HEK293 (cell line): ENCODE data around the gene PCGF1.

ENCODE experiments used
- CTCF ChIP-seq: fragments of 450-650 bp; formaldehyde crosslinking; IDR thresholded peaks from 2 replicates; pipeline ENCODE4 v1.5.1; 2016; ENCODE audit warnings: missing biosample characterization, missing genetic modification characterization
- GLI4 ChIP-seq: fragments of 450-650 bp; formaldehyde crosslinking; IDR thresholded peaks from 2 replicates; pipeline ENCODE4 v1.5.1; 2016; ENCODE audit warnings: missing biosample characterization, missing genetic modification characterization
- KLF1 ChIP-seq: fragments of 450-650 bp; formaldehyde crosslinking; IDR thresholded peaks from 2 replicates; pipeline ENCODE4 v1.5.1; 2016; ENCODE audit warnings: missing biosample characterization, missing genetic modification characterization
- OVOL3 ChIP-seq: fragments of 450-650 bp; formaldehyde crosslinking; IDR thresholded peaks from 2 replicates; pipeline ENCODE4 v1.5.1; 2016; ENCODE audit warnings: missing biosample characterization, missing genetic modification characterization
- RBAK ChIP-seq: fragments of 450-650 bp; formaldehyde crosslinking; IDR thresholded peaks from 2 replicates; pipeline ENCODE4 v1.5.1; 2016; ENCODE audit warnings: missing biosample characterization, missing genetic modification characterization
- SALL2 ChIP-seq: fragments of 450-650 bp; formaldehyde crosslinking; IDR thresholded peaks from 2 replicates; pipeline ENCODE4 v1.5.0; 2017; ENCODE audit warnings: missing biosample characterization, mild to moderate bottlenecking, missing genetic modification characterization, borderline replicate concordance
- SP2 ChIP-seq: fragments of 450-650 bp; formaldehyde crosslinking; IDR thresholded peaks from 2 replicates; pipeline ENCODE4 v1.5.1; 2016; ENCODE audit warnings: missing biosample characterization, missing genetic modification characterization
- TSHZ1 ChIP-seq: fragments of 450-650 bp; formaldehyde crosslinking; IDR thresholded peaks from 2 replicates; pipeline ENCODE4 v1.5.1; 2016; ENCODE audit warnings: missing biosample characterization, missing genetic modification characterization, borderline replicate concordance
- ZEB2 ChIP-seq: fragments of 450-650 bp; formaldehyde crosslinking; IDR thresholded peaks from 2 replicates; pipeline ENCODE4 v1.5.1; 2016; ENCODE audit warnings: missing biosample characterization, missing genetic modification characterization
- ZNF10 ChIP-seq: fragments of 450-650 bp; formaldehyde crosslinking; IDR thresholded peaks from 2 replicates; pipeline ENCODE4 v1.5.1; 2017; ENCODE audit warnings: missing biosample characterization, missing genetic modification characterization
- ZNF155 ChIP-seq: fragments of 450-650 bp; formaldehyde crosslinking; IDR thresholded peaks from 2 replicates; pipeline ENCODE4 v1.5.1; 2016; ENCODE audit warnings: missing biosample characterization, missing genetic modification characterization
- ZNF248 ChIP-seq: fragments of 450-650 bp; formaldehyde crosslinking; IDR thresholded peaks from 2 replicates; pipeline ENCODE4 v1.5.1; 2017; ENCODE audit warnings: missing biosample characterization, missing genetic modification characterization
- ZNF274 ChIP-seq, 2 experiments: fragments of 200-500 bp in 1 of 2; fragments of 450-650 bp in 1 of 2; sonication (Bioruptor generic) in 1 of 2; formaldehyde crosslinking in 1 of 2; IDR thresholded peaks; 2 replicates each; pipeline versions ENCODE4 v1.5.1 to v1.6.1; 2014 to 2016; ENCODE audit warnings: borderline replicate concordance in 1 of 2, inconsistent platforms in 1 of 2, low read length in 1 of 2, missing biosample characterization in 1 of 2, missing genetic modification characterization in 1 of 2
- ZNF292 ChIP-seq: fragments of 450-650 bp; formaldehyde crosslinking; IDR thresholded peaks from 2 replicates; pipeline ENCODE4 v1.5.1; 2016; ENCODE audit warnings: low read depth, missing biosample characterization, missing genetic modification characterization, borderline replicate concordance
- ZNF341 ChIP-seq: fragments of 450-650 bp; formaldehyde crosslinking; IDR thresholded peaks from 2 replicates; pipeline ENCODE4; 2016; ENCODE audit warnings: low read depth, missing biosample characterization, missing genetic modification characterization
- ZNF366 ChIP-seq: fragments of 450-650 bp; formaldehyde crosslinking; conservative IDR thresholded peaks from 2 replicates; pipeline ENCODE4 v1.5.1; 2016; ENCODE audit warnings: missing biosample characterization, missing genetic modification characterization
- ZNF449 ChIP-seq: fragments of 450-650 bp; formaldehyde crosslinking; IDR thresholded peaks from 2 replicates; pipeline ENCODE4 v1.5.1; 2017; ENCODE audit warnings: missing biosample characterization, mild to moderate bottlenecking, missing genetic modification characterization, moderate library complexity
- ZNF501 ChIP-seq: fragments of 450-650 bp; formaldehyde crosslinking; IDR thresholded peaks from 2 replicates; pipeline ENCODE4 v1.5.1; 2016; ENCODE audit warnings: missing biosample characterization, missing genetic modification characterization
- ZNF544 ChIP-seq: fragments of 450-650 bp; formaldehyde crosslinking; IDR thresholded peaks from 2 replicates; pipeline ENCODE4 v1.5.0; 2017; ENCODE audit warnings: missing biosample characterization, missing genetic modification characterization
- ZNF558 ChIP-seq: fragments of 450-650 bp; formaldehyde crosslinking; IDR thresholded peaks from 2 replicates; pipeline ENCODE4 v1.5.1; 2016; ENCODE audit warnings: missing biosample characterization, missing genetic modification characterization
- ZNF610 ChIP-seq: fragments of 450-650 bp; formaldehyde crosslinking; IDR thresholded peaks from 2 replicates; pipeline ENCODE4 v1.5.1; 2016; ENCODE audit warnings: missing biosample characterization, missing genetic modification characterization, borderline replicate concordance
- ZNF645 ChIP-seq: fragments of 450-650 bp; formaldehyde crosslinking; IDR thresholded peaks from 2 replicates; pipeline ENCODE4; 2016; ENCODE audit warnings: missing biosample characterization, missing genetic modification characterization
- ZNF837 ChIP-seq: fragments of 450-650 bp; formaldehyde crosslinking; IDR thresholded peaks from 2 replicates; pipeline ENCODE4 v1.5.1; 2016; ENCODE audit warnings: missing biosample characterization, missing genetic modification characterization
- TF ChIP-seq, protein P1 (sequence below): fragments of 450-650 bp; formaldehyde crosslinking; IDR thresholded peaks from 2 replicates; pipeline ENCODE4 v1.5.1; 2016; ENCODE audit warnings: missing biosample characterization, missing genetic modification characterization
- TF ChIP-seq, protein P2 (sequence below): fragments of 450-650 bp; formaldehyde crosslinking; optimal IDR thresholded peaks from 2 replicates; pipeline ENCODE3; 2016; ENCODE audit warnings: missing biosample characterization, mild to moderate bottlenecking, missing genetic modification characterization

PCGF1 gene

DNA sequence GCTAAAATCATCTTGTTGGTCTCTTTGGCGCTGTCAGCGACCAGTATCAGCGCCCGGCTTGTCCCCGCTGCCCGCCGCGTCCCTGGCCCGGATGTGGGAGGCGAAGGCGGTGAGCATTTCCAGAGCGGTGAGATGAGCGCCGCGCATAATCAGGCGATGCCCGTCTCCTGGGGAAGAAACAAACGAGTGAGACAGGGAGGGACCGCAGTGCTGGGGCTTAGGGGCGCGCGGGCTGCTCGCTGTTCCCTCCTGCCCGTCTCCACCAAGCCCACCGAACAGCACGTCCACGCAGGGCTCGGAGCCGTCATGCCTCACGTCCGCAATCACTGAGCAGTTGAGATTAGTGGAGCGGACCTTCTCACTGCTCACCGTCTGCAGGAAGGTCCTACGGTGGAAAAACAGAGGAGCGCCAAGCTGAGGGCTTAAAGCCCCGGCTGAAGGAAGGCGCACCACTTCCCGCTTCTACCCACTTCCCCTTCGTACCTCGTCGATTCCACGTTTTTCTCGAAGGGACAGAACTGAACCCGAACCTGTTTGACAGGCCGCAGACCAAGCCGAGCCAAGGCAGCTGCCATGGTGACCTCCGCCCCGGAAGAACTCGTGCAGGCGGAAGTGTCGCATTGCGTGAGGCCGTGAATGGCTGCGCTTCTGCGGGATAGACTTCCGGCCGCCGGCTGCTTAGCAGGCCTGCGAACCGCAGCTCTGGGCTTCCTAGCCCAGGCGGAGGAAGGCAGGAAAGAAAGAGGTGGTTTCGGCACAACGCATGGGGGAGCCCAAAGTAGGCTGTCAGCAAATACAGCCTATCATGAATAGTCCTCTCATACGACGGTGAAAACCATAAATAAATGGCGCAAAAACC lies 35.2 kb downstream of the PCGF1 start, which contains the start of gene MRPL53 (continued):
- no peak for TF ChIP-seq TSHZ1
- TF ChIP-seq ZNF645 (tag by site-specific recombination), result no peak
- peak; percentile 82 for TF ChIP-seq ZNF837 (tag by site-specific recombination)
- TF ChIP-seq SALL2 (tag by site-specific recombination), result no peak
- TF ChIP-seq ZEB2 (tag by site-specific recombination), result 0 out of 2 replicates have a peak, but pooled peaks have one; percentile 40
- peak; percentile 89 for TF ChIP-seq ZNF341
- no peak for TF ChIP-seq ZNF248 (tag by site-specific recombination)
- TF ChIP-seq ZNF292 (tag by site-specific recombination), result no peak
- peak; percentile 40; the same call in 1 of the 2 replicates for TF ChIP-seq ZNF366
- TF ChIP-seq RBAK (tag by site-specific recombination), result no peak
- no peak; the same call in 1 of the 2 replicates for TF ChIP-seq CTCF (tag by site-specific recombination)
- TF ChIP-seq, protein P1, sequence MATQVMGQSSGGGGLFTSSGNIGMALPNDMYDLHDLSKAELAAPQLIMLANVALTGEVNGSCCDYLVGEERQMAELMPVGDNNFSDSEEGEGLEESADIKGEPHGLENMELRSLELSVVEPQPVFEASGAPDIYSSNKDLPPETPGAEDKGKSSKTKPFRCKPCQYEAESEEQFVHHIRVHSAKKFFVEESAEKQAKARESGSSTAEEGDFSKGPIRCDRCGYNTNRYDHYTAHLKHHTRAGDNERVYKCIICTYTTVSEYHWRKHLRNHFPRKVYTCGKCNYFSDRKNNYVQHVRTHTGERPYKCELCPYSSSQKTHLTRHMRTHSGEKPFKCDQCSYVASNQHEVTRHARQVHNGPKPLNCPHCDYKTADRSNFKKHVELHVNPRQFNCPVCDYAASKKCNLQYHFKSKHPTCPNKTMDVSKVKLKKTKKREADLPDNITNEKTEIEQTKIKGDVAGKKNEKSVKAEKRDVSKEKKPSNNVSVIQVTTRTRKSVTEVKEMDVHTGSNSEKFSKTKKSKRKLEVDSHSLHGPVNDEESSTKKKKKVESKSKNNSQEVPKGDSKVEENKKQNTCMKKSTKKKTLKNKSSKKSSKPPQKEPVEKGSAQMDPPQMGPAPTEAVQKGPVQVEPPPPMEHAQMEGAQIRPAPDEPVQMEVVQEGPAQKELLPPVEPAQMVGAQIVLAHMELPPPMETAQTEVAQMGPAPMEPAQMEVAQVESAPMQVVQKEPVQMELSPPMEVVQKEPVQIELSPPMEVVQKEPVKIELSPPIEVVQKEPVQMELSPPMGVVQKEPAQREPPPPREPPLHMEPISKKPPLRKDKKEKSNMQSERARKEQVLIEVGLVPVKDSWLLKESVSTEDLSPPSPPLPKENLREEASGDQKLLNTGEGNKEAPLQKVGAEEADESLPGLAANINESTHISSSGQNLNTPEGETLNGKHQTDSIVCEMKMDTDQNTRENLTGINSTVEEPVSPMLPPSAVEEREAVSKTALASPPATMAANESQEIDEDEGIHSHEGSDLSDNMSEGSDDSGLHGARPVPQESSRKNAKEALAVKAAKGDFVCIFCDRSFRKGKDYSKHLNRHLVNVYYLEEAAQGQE, result no peak
- TF ChIP-seq, protein P2, sequence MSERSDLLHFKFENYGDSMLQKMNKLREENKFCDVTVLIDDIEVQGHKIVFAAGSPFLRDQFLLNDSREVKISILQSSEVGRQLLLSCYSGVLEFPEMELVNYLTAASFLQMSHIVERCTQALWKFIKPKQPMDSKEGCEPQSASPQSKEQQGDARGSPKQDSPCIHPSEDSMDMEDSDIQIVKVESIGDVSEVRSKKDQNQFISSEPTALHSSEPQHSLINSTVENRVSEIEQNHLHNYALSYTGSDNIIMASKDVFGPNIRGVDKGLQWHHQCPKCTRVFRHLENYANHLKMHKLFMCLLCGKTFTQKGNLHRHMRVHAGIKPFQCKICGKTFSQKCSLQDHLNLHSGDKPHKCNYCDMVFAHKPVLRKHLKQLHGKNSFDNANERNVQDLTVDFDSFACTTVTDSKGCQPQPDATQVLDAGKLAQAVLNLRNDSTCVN (tag by site-specific recombination), result peak; percentile 70
- peak; percentile 38; the same call in 1 of the 2 replicates for TF ChIP-seq ZNF610
- no peak; the same call in 1 of the 2 replicates for TF ChIP-seq GLI4 (tag by site-specific recombination)
- no peak for TF ChIP-seq KLF1 (tag by site-specific recombination)
- TF ChIP-seq ZNF155 (tag by site-specific recombination), result no peak
- no peak for TF ChIP-seq ZNF449 (tag by site-specific recombination)
- peak; percentile 97 for TF ChIP-seq ZNF10
- TF ChIP-seq ZNF544 (tag by site-specific recombination), result no peak
- peak; percentile 89 for TF ChIP-seq ZNF501 (tag by site-specific recombination)
- peak; percentile 54 for TF ChIP-seq OVOL3 (tag by site-specific recombination)
- no peak for TF ChIP-seq ZNF274 (IDR thresholded peaks at IDR 0.05; ENCODE audit: low read length)
- no peak for TF ChIP-seq ZNF274 (tag by site-specific recombination; IDR thresholded peaks at IDR 0.05; ENCODE audit: borderline replicate concordance)
- TF ChIP-seq ZNF558, result no peak
- TF ChIP-seq SP2, result peak; percentile 90
